K562 (cell line): Measurements from ENCODE around the gene GPR107. TPM values are rescaled to one million over a fixed set of nuclear protein-coding genes. Genes with fewer than 3 reads are reported as not detected.

Experiments
- ARID1B ChIP-seq: fragments of 450-650 bp; IDR thresholded peaks from 2 replicates; pipeline ENCODE4 v1.6.1; 2016; ENCODE audit warnings: antibody characterized with exemption, mild to moderate bottlenecking, inconsistent platforms
- BRD4 ChIP-seq: fragments of 200-600 bp; sonication (generic); IDR thresholded peaks from 2 replicates; pipeline ENCODE4 v1.6.1; 2017; ENCODE audit warnings: inconsistent platforms
- DDX20 ChIP-seq: fragments of 450-650 bp; IDR thresholded peaks from 2 replicates; pipeline ENCODE4 v1.6.1; 2016; ENCODE audit warnings: missing genetic modification characterization, low read depth, mild to moderate bottlenecking, missing compliant biosample characterization, moderate library complexity
- HNRNPL ChIP-seq: fragments of 200-400 bp; formaldehyde crosslinking; IDR thresholded peaks from 2 replicates; pipeline ENCODE4 v1.6.1; 2017; ENCODE audit warnings: low read depth, mild to moderate bottlenecking, low read length
- MAFG ChIP-seq: fragments of 450-650 bp; conservative IDR thresholded peaks from 2 replicates; pipeline ENCODE4 v1.6.1; 2016; ENCODE audit warnings: missing genetic modification characterization, missing compliant biosample characterization
- MTA2 ChIP-seq: fragments of 450-650 bp; IDR thresholded peaks from 2 replicates; pipeline ENCODE4 v1.6.1; 2016; ENCODE audit warnings: low read depth
- NEUROD1 ChIP-seq: fragments of 150-350 bp; IDR thresholded peaks from 2 replicates; pipeline ENCODE4 v1.6.1; 2014; ENCODE audit warnings: borderline replicate concordance, low read length, low read depth; ENCODE audit not compliant: partially characterized antibody
- NR2C2 ChIP-seq, 2 experiments: fragments of 200-800 bp in 1 of 2; sonication (Bioruptor generic) in 1 of 2; sonication (generic) in 1 of 2; formaldehyde crosslinking in 1 of 2; IDR thresholded peaks; 2 replicates each; pipeline versions ENCODE4 v1.6.1 to v1.8.0; 2016 to 2022; ENCODE audit warnings: mild to moderate bottlenecking in 1 of 2, missing compliant biosample characterization in 1 of 2, missing genetic modification characterization in 1 of 2, missing genetic modification reagents in 1 of 2
- NUFIP1 ChIP-seq: fragments of 450-650 bp; IDR thresholded peaks from 2 replicates; pipeline ENCODE4 v1.6.1; 2018; ENCODE audit not compliant: partially characterized antibody
- POLR2H ChIP-seq: IDR thresholded peaks from 2 replicates; pipeline ENCODE4 v1.6.1; 2016; ENCODE audit warnings: missing genetic modification characterization, low read depth, mild to moderate bottlenecking, control low read depth, missing compliant biosample characterization, moderate library complexity
- RBM25 ChIP-seq: fragments of 200-400 bp; formaldehyde crosslinking; IDR thresholded peaks from 2 replicates; pipeline ENCODE4 v1.6.1; 2018; ENCODE audit warnings: low read length, low read depth, moderate library complexity; ENCODE audit not compliant: severe bottlenecking
- SIN3A ChIP-seq, 2 experiments: fragments of 150-350 bp in 1 of 2; IDR thresholded peaks; 2 replicates each; pipeline ENCODE4 v1.6.1; 2011 to 2016; ENCODE audit warnings: borderline replicate concordance in 2 of 2, low read depth in 2 of 2, low read length in 2 of 2, mild to moderate bottlenecking in 2 of 2, moderate library complexity in 2 of 2; ENCODE audit not compliant: control insufficient read depth in 1 of 2
- ZBED1 ChIP-seq: IDR thresholded peaks from 2 replicates; pipeline ENCODE4 v1.6.1; 2014
- ZNF384 ChIP-seq: IDR thresholded peaks from 2 replicates; pipeline ENCODE4 v1.6.1; 2012; ENCODE audit warnings: low read depth, low read length, improper control_type of control experiment
- ZNF584 ChIP-seq: fragments of 200-800 bp; sonication (Bioruptor generic); IDR thresholded peaks from 2 replicates; pipeline ENCODE4 v1.6.1; 2016; ENCODE audit warnings: low read depth, mild to moderate bottlenecking, missing genetic modification characterization, missing compliant biosample characterization
- polyA plus RNA-seq, 8 experiments: library from polyadenylated mRNA; depleted of rRNA in 4 of 8; stranded (reverse) in 5 of 8; unstranded in 3 of 8; fragments of >200 nt; fragmentation: Nextera tagmentation in 2 of 8; fragmentation: Illumina TruSeq in 1 of 8; extraction: Ambion mirVana in 2 of 8; extraction: Trizol in 1 of 8; gene quantifications; 2 replicates each; pipeline versions ENCODE4 v1.2.1 to v1.2.3, GENCODE V29; 2011 to 2014; ENCODE audit warnings: inconsistent platforms in 1 of 8, missing spikeins in 1 of 8
- total RNA-seq, 7 experiments: library from RNA; depleted of rRNA in 6 of 7; stranded (reverse); fragments of >200 nt in 6 of 7; fragmentation: Illumina TruSeq in 2 of 7; extraction: Trizol in 2 of 7; gene quantifications; 2 replicates each; pipeline versions ENCODE4 v1.2.1 to v1.2.3, GENCODE V29; 2011 to 2021; ENCODE audit warnings: low replicate concordance in 1 of 7
- TF ChIP-seq, protein P1 (sequence below), 2 experiments: fragments of 450-650 bp; conservative IDR thresholded peaks; 2 replicates each; pipeline ENCODE4 v1.6.1; 2017; ENCODE audit warnings: mild to moderate bottlenecking in 2 of 2, moderate library complexity in 2 of 2
- TF ChIP-seq, protein P2 (sequence below): fragments of 250-450 bp; sonication (Bioruptor Pico); IDR thresholded peaks from 2 replicates; pipeline ENCODE4 v1.9.0; 2021; ENCODE audit warnings: mild to moderate bottlenecking, inconsistent platforms

Gene GPR107
- total and polyA plus RNA-seq, 9 of the 15 experiments (the other 6 are each of a cell fraction or from before 2014, with no cell fraction given): 3.2 to 34.6 (median 14.4) TPM

DNA sequence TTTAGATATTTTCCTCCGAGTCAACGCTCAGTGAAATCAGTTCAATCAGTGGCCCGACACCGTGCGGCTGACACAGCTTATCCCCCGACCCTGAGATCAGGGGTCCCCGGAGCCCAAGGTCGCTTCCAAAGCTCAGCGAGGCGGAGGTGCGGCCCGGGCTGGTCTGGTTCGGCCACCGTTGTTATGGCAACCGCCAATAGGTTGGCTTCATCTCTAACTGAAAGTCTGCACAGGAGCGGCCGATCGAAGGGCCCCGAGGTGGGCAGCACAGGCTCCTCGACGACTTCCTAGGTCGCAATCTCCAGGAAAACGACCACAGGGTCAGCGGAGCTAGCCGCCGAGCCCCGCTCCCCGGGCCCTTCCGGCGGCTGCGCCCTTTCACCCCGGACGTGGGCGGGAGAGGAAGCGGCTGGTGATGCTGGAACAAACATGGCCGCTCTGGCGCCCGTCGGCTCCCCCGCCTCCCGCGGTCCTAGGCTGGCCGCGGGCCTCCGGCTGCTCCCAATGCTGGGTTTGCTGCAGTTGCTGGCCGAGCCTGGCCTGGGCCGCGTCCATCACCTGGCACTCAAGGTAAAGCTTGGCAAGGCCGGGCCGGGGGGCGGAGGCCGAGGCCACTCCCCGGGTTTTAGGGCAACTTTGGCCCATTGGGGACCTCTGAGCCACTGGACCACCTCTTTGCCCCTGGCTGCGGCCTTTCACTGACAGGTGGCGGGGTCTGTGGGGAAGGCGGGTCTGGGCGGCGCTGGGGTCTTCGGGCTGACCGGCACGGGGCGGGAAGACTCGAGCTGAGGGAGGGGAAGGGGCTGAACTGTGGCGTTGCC, at the start of gene GPR107 (continued):
- TF ChIP-seq, protein P1, sequence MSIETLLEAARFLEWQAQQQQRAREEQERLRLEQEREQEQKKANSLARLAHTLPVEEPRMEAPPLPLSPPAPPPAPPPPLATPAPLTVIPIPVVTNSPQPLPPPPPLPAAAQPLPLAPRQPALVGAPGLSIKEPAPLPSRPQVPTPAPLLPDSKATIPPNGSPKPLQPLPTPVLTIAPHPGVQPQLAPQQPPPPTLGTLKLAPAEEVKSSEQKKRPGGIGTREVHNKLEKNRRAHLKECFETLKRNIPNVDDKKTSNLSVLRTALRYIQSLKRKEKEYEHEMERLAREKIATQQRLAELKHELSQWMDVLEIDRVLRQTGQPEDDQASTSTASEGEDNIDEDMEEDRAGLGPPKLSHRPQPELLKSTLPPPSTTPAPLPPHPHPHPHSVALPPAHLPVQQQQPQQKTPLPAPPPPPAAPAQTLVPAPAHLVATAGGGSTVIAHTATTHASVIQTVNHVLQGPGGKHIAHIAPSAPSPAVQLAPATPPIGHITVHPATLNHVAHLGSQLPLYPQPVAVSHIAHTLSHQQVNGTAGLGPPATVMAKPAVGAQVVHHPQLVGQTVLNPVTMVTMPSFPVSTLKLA (conservative IDR thresholded peaks at IDR 0.05): peak in 1 of 2 experiments; percentile 66; a peak in 2 of 4 replicates
- no peak for TF ChIP-seq ZNF384
- no peak for TF ChIP-seq DDX20
- TF ChIP-seq, protein P2, sequence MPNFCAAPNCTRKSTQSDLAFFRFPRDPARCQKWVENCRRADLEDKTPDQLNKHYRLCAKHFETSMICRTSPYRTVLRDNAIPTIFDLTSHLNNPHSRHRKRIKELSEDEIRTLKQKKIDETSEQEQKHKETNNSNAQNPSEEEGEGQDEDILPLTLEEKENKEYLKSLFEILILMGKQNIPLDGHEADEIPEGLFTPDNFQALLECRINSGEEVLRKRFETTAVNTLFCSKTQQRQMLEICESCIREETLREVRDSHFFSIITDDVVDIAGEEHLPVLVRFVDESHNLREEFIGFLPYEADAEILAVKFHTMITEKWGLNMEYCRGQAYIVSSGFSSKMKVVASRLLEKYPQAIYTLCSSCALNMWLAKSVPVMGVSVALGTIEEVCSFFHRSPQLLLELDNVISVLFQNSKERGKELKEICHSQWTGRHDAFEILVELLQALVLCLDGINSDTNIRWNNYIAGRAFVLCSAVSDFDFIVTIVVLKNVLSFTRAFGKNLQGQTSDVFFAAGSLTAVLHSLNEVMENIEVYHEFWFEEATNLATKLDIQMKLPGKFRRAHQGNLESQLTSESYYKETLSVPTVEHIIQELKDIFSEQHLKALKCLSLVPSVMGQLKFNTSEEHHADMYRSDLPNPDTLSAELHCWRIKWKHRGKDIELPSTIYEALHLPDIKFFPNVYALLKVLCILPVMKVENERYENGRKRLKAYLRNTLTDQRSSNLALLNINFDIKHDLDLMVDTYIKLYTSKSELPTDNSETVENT: no peak
- TF ChIP-seq BRD4: no peak
- no peak for TF ChIP-seq HNRNPL
- TF ChIP-seq NUFIP1: no peak
- TF ChIP-seq NEUROD1: no peak
- peak; percentile 47; the same call in 1 of the 2 replicates for TF ChIP-seq ZNF584
- TF ChIP-seq NR2C2 (CRISPR knock-in tag; IDR thresholded peaks at IDR 0.05): peak; percentile 95
- peak; percentile 99 for TF ChIP-seq NR2C2 (tag; IDR thresholded peaks at IDR 0.05)
- TF ChIP-seq ARID1B: peak; percentile 46; the same call in 1 of the 2 replicates
- TF ChIP-seq MAFG (tag): no peak
- TF ChIP-seq SIN3A (IDR thresholded peaks at IDR 0.05; ENCODE audit: borderline replicate concordance in 2 of 2, control insufficient read depth in 1 of 2, low read depth in 2 of 2, low read length in 2 of 2): 0 out of 4 replicates have a peak, but pooled peaks have one; percentile 26 to 46
- no peak for TF ChIP-seq RBM25
- peak; percentile 75 for TF ChIP-seq POLR2H (tag)
- TF ChIP-seq MTA2: no peak
- TF ChIP-seq ZBED1: no peak
